Frontal cortex (tissue), 4 donors: ENCODE results near the gene ZNF586. TPM values are rescaled to one million over a fixed set of nuclear protein-coding genes. Genes with fewer than 3 reads are reported as not detected.
A peak's percentile ranks its signal among the peaks of the same experiment; 100 is the strongest.
"Not testable (repeated sequence)": the region's sequence is repeated elsewhere in the genome, so short reads cannot be mapped to it uniquely, and the experiment has no call there.

ENCODE experiments used
- DNase-seq, 2 donors: peaks; one replicate each; pipeline ENCODE4 v3.0.0; 2012; ENCODE audit warnings: low spot score in 2 of 2
- FAIRE-seq: peaks from 2 replicates; lab custom pipeline; 2012; peaks lifted over from hg19 to GRCh38; lab: Jason Lieb, UNC
- total RNA-seq: library from RNA; depleted of rRNA; stranded (reverse); fragments of >200 nt; gene quantifications from one replicate; pipeline ENCODE4 v1.2.3, GENCODE V29; 2014
- donor health status: control.
- donor health status: control.
- donor health status: control.

ZNF586 gene
- 61.1 TPM for total RNA-seq

DNA sequence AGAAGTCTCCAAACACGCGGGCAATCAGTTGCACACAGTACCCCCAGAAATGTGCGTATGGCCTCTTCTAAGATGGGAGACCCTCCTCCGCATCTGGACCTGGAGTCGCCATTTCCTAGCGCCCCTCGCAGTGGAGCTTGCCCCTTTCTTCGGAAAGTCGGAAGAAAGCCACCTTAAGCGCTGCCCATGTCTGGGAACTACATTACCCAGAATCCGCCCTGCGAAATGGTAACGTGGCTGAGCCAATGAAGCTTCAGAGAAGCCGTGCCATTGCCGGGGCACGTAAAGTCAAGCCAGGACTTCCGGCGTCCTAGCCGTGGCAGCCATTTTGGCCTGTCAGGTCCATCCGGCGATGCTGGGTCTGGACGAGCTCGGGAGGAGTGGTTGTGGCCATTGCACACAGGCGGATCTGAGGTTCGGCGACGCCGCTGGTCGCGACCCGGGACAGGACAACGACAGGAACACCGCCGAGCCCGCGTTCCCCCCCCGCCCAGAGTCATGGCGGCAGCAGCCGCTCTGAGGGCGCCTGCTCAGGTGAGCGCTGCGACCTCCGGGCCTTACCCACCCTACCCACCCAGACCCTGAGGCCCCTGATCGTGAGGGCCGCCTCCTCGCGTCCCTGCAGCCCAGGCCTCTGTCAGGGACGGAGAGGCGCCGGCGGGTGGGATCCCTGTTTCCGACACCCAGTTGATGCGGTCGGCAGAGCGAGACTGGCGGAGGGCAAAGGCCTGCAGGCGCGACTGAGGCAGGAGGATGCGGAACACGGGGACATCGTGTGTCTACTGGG, at the start of gene ZNF586:
ZNF586 (plus strand) TSS at position 332 of the 787 bp plus-strand sequence; CDS start at position 499, 167 bp downstream.
- FAIRE-seq (no peak), DNase-seq (peak; percentile 87 to 95)

- DNase-seq: no peak
- FAIRE-seq: no peak
Measured at GRCh38 chr19:57719901-57720519, 49.5 kb upstream of the ZNF586 start.

- DNase-seq: no peak
- no peak for FAIRE-seq
Measured at GRCh38 chr19:57720878-57721277, 48.6 kb upstream of the ZNF586 start.

DNA sequence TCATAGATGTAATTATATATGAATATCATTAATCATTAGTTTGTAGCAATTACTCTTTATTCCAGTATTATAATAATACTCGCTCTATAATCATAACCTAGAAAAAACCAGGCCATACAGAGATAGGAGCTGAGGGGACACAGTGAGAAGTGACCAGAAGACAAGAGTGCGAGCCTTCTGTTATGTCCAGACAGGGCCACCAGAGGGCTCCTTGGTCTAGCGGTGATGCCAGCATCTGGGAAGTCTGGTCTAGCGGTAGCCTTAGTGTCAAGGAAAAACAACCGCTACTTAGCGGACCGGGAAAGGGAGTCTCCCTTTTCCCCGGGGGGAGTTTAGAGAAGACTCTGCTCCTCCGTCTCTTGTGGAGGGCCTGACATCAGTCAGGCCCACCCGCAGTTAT, 31.2 kb upstream of the ZNF586 start:
- not testable (repeated sequence) for FAIRE-seq, DNase-seq

- not testable (repeated sequence) for DNase-seq, FAIRE-seq
Measured at GRCh38 chr19:57738770-57739169, 30.7 kb upstream of the ZNF586 start.

DNA sequence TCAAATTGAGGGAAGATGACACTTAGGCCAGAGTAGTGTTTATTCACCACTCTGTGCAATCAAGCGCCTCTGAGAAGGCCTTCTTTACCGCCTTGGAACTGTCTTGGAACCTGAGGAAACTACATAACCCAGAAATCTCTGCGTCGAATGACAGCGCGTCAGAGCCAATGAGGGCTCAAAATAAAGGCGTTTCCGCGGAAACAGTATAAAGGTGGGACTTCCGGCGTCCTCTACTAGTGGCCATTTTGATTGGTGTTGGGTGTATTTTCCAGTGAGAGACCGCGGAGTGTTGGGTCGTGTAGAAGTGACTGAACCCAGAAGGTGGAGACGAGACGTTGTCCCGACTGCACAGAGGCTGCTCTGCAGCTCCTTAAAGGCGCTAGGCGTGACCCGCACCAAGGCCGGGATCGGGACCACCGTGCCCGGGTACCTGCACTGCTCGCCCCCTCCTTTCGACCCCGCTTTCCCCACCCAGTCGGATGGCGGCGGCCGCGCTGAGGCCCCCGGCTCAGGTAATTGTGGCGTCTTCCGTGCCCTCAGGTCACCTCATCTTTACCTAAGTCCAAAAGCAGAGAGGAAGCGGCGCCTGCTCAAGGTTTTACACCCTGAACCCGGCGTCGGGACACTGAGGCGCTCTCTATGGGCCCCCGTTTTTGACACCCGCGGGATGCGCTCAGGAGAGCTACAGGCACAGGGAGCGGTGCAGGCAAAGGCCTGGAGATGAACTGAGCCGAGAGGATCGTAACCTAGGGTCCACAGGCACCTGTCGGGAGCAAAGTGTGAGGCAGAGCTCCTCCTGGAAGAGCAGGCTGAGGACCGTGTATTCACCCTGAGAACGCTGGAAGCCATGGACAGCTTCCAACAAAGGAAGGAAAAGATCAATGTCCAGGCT, 22.6 kb upstream of the ZNF586 start, which contains the start of gene ZNF776:
ZNF776 (plus strand) TSS at position 236 of the 892 bp plus-strand sequence; CDS start at position 480, 244 bp downstream.
- FAIRE-seq (peak; percentile 90), DNase-seq (peak; percentile 87 to 92)

GRCh38 chr19:57747472-57747807, 22.0 kb upstream of the ZNF586 start:
- FAIRE-seq (no peak), DNase-seq (no peak)

DNA sequence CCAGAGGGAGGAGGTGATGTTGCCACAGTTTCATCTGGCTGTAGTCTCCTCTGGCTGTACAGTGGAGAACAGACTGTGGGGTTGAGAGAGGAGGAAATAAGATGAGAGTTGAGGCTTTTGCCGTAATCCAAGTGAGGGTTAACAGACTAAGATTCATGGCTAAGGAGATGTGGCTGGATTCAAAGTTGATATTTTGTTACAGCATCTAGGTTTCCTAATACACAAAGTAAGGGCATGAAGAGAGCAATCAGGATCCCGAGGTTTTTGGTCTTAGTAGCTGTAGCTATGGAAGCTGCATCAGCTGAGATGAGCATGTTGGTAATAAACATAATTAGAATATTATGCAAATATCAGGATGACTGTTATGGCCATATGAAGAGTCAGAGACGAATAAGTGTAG, 21.4 kb upstream of the ZNF586 start:
- DNase-seq (no peak), FAIRE-seq (no peak)

DNA sequence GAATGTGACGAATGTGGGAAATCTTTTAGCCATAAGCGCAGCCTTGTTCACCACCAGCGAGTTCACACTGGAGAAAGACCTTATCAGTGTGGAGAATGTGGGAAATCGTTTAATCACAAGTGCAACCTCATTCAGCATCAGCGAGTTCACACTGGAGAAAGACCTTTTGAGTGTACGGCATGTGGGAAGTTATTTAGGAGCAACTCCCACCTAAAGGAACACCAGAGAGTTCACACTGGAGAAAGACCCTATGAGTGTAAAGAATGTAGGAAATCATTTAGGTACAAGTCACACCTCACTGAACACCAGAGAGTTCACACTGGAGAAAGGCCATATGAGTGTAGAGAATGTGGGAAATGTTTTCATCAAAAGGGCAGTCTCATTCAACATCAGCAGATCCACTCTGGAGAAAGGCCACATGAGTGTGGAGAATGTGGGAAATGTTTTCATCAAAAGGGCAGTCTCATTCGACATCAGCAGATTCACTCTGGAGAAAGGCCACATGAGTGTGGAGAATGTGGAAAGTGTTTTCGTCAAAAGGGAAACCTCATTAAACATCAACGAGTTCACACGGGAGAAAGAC, 15.3 kb upstream of the ZNF586 start:
- no peak for FAIRE-seq
- DNase-seq: no peak

- FAIRE-seq (no peak), DNase-seq (no peak)
Measured at GRCh38 chr19:57755031-57755430, 14.4 kb upstream of the ZNF586 start.

DNA sequence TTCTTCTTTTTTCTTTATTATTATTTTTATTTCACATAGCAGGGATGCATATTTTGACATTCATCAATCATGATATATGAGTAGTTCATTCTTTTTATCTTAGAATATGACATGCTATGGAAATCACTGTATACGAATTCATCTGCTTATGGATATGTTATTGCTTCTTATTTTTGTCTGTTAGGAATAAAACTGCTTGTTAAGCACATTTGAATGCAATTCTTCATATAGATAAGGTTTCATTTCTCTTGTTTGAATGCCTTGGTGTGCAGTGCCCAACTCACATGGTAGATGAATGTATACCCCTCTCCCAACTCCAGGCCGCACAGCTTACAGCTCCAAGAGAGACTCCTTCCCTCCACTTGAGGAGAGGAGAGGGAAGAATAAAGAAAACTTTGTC, 11.5 kb upstream of the ZNF586 start:
- FAIRE-seq: no peak
- DNase-seq: no peak

- FAIRE-seq (no peak), DNase-seq (no peak)
Measured at GRCh38 chr19:57759096-57759495, 10.4 kb upstream of the ZNF586 start.

- FAIRE-seq: no peak
Measured at GRCh38 chr19:57771417-57771816, 1.9 kb downstream of the ZNF586 start.

GRCh38 chr19:57773488-57773887, 4.0 kb downstream of the ZNF586 start:
- no peak for FAIRE-seq
- DNase-seq: no peak

More at GRCh38 chr19:57771417-57771816, 1.9 kb downstream of the ZNF586 start:
- no peak for DNase-seq

- DNase-seq: no peak
- no peak for FAIRE-seq
Measured at GRCh38 chr19:57776764-57777296, 7.4 kb downstream of the ZNF586 start.

DNA sequence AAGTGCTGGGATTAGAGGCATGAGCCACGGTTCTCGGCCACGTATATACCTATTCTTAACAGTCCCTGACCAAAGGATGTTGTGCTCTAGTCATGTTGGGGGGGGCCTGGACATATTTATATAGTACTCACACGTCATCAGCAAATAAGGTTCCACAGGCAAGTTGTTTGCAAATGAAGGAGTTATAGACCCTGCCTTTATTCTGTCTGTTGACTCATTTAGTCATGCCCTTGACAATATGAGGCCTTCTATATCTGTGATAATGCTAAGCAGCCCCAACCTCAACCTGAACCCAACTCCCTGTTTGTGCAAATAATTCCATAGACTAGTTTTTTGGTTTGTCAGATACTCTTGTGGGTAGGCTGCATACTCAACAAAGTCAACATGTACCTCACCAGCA, 8.9 kb downstream of the ZNF586 start:
- DNase-seq: no peak
- no peak for FAIRE-seq

- DNase-seq (no peak), FAIRE-seq (no peak)
Measured at GRCh38 chr19:57779220-57779845, 9.9 kb downstream of the ZNF586 start.

DNA sequence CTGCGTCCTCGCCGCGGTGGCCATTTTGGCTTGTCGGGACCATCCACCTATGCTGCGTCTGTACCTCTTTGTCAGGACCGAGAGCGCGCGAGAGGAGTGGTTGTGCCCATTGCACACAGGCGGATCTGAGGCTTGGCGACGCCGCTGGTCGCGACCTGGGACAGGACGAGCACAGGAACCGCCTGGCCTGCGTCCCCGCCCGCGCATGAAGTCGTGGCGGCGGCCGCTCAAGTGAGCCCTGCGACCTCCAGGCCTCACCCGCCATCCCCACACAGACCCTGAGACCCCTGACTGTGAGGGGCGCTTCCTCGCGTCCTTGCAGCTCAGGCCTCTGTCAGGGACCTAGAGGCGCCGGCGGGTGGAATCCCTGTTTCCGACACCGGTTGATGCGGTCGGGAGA, 16.8 kb downstream of the ZNF586 start:
- DNase-seq (no peak), FAIRE-seq (no peak)

DNA sequence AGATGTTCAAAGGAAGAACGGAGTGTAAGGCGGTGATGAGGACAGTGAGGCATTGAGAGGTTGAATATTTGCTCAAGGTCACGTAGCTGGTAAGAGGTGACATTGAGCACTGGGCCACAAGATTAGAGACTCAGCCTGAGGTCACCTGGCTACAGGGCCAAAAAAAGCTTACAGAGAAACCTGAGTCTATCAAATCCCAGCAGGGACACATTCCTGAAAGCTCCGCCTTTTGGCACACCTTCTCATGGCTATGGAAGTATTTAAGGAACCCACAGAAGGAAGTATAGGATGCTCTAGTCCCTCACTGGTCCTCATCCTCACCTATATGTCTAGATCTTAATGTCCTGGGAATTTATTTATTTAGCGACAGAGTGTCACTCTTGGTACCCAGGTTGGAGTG, 17.4 kb downstream of the ZNF586 start:
- DNase-seq: no peak
- FAIRE-seq: no peak
